ENCODE data around the gene FAM24A.

DNA sequence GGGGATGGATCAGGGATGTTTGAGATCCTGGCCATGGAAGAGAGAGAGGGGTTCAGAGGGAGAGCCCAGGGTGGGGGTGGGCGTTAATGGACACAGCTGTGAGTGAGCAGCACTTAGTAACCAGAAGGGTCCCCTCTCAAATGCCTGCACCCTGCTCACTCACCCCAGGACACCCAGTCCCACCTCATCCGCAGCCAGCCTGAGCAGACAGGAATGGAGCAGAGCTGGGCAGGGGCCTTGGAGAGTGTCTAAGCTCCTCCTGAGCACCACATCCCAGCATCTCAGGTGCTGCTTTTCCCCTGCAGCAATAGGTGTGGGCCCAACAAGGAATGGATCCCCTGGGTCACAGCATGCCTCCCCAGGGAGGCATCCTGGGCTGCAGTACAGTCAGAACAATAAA, 5.3 kb downstream of the FAM24A start:
- TF ChIP-seq, protein P1, sequence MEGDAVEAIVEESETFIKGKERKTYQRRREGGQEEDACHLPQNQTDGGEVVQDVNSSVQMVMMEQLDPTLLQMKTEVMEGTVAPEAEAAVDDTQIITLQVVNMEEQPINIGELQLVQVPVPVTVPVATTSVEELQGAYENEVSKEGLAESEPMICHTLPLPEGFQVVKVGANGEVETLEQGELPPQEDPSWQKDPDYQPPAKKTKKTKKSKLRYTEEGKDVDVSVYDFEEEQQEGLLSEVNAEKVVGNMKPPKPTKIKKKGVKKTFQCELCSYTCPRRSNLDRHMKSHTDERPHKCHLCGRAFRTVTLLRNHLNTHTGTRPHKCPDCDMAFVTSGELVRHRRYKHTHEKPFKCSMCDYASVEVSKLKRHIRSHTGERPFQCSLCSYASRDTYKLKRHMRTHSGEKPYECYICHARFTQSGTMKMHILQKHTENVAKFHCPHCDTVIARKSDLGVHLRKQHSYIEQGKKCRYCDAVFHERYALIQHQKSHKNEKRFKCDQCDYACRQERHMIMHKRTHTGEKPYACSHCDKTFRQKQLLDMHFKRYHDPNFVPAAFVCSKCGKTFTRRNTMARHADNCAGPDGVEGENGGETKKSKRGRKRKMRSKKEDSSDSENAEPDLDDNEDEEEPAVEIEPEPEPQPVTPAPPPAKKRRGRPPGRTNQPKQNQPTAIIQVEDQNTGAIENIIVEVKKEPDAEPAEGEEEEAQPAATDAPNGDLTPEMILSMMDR (IDR thresholded peaks at IDR 0.05), result no peak
- TF ChIP-seq POLR2AphosphoS5 (IDR thresholded peaks at IDR 0.05), result no peak
- no peak for TF ChIP-seq POLR2A (IDR thresholded peaks at IDR 0.05)

All from stomach (tissue), 4 donors.